IPS DF 6.9 (cell line): Measurements from ENCODE around the gene CLIC6.

ENCODE experiments used
- DNase-seq: peaks from one replicate; pipeline ENCODE4 v3.0.0-alpha.2; 2013; ENCODE audit warnings: low read depth, low spot score
- H3K27ac ChIP-seq: one replicate; pipeline ENCODE4 v1.5.1; 2013; ENCODE audit warnings: low read length, control low read depth
- H3K27me3 ChIP-seq: 2 replicates; pipeline ENCODE4 v1.6.1; 2013; ENCODE audit warnings: mild to moderate bottlenecking, low read length; ENCODE audit not compliant: control insufficient read depth, insufficient read depth
- H3K36me3 ChIP-seq: 2 replicates; pipeline ENCODE4 v1.6.1; 2013; ENCODE audit warnings: low read length; ENCODE audit not compliant: control insufficient read depth, insufficient read depth
- H3K4me1 ChIP-seq: 2 replicates; pipeline ENCODE4 v1.6.1; 2013; ENCODE audit warnings: low read length; ENCODE audit not compliant: control insufficient read depth, insufficient read depth
- H3K4me3 ChIP-seq: 2 replicates; pipeline ENCODE4 v1.5.1; 2013; ENCODE audit warnings: mild to moderate bottlenecking, low read length
- H3K9me3 ChIP-seq: 2 replicates; pipeline ENCODE4 v1.6.1; 2013; ENCODE audit warnings: low read length, inconsistent platforms; ENCODE audit not compliant: control insufficient read depth, insufficient read depth
- WGBS: extraction: QIAGEN DNeasy Blood & Tissue Kit; methylation state at CpG from one replicate; pipeline ENCODE4 v1.1.7; 2013; ENCODE audit warnings: mixed read lengths, missing lambda C conversion rate; ENCODE audit not compliant: insufficient read length, insufficient coverage; 5-methylcytosine and 5-hydroxymethylcytosine counted together

CLIC6 gene

DNA sequence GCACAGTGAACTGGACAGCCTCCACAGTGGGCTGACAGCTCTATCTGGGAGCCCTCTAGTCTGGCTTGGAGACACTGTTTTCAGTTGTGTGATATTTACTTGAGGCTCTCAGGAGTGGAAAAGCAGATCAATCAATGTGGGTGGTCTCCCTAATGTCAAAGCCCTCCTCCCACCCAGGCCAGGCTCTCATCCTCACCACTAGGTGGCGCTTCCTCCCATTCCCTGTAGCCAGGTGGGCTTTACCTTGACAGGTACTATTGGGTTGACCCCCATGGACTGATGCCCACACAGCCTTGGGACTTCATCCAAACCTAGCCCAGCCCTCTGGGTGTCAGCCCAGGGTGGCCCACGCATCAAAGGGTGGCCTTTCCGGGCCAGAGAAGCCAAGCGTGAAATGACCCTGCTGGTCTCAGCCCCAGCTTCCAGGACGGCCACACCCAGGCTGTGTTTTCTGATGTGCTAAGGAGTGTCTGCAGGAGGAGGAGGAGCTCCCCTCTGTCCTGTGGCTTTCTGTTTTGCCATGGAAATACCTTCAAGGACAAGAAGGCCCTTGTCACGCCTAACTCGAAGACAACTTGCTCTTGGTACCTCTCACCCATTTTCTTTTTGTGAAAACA lies 54.0 kb downstream of the CLIC6 start:
- Histone ChIP-seq H3K27me3 (no peaks in the 10 kb centered on the region), H3K9me3 (no peaks in the 10 kb centered on the region), H3K4me1 (no peaks in the 10 kb centered on the region), H3K27ac (no peak overlapping the region), H3K4me3 (no peak overlapping the region), H3K36me3 (no peaks in the 10 kb centered on the region)
- DNase-seq = no peak
- WGBS = no CpG with 5 or more reads among the region's 7 CpGs

DNA sequence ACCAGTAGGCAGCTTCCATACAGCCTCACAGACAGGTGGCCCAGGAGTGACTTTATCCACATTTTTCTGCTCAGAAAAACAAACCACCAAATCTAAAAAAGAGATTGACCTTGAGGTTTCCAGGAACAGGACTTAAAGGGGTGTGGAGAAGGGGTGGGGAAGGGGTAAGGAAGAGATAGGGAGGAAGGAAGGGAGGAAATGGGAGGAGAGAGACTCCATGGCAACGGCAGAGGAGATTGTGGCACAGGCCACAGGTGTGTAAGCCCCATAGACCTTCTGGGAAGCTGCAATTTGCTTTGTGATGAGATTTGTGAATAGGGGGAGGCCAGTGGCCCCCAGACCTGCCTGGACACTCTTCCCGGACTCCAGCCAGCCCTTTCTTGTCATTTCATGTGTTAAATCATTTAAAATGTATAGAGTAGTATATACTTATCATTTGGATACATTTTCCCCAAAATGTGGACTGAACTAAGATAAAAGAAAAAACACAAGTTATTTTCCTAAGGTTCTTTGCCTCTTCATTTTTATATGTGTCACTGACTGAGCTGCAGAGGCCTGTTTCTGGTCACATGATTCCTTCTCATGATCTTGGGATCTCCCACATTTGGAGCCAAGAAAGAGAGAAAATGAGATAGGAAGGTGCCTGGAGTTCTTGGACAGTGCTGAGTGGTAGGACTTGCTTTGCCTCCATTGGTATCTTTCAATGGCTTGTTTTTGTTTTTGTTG lies 55.5 kb downstream of the CLIC6 start:
- no peaks in the 10 kb centered on the region for H3K4me1 ChIP-seq
- WGBS = no CpG with 5 or more reads among the region's 2 CpGs
- no peaks in the 10 kb centered on the region for H3K36me3 ChIP-seq
- H3K27me3 ChIP-seq = no peaks in the 10 kb centered on the region
- no peaks in the 10 kb centered on the region for H3K9me3 ChIP-seq
- H3K4me3 ChIP-seq = no peak overlapping the region
- DNase-seq = no peak
- H3K27ac ChIP-seq = no peak overlapping the region

DNA sequence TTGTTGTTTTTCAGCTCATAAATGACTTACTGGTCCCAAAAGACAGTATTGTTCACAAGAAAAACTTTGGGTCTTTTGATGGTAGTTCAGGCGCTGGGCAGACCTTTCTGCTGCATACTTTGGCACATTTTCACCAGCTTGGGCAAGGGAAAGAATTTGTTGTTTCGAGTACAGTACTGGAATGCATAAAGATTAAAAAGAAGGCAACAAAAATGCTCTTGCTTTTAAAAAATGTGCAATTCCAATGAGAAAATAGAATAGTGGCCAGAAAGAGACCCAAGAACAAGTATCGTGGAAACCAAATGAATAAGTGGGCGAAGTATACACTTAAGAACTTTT lies 56.0 kb downstream of the CLIC6 start:
- Histone ChIP-seq H3K4me1 (no peaks in the 10 kb centered on the region), H3K27me3 (no peaks in the 10 kb centered on the region), H3K9me3 (no peaks in the 10 kb centered on the region), H3K27ac (no peak overlapping the region), H3K36me3 (no peaks in the 10 kb centered on the region), H3K4me3 (no peak overlapping the region)
- WGBS = no CpG with 5 or more reads among the region's 4 CpGs
- DNase-seq = no peak

DNA sequence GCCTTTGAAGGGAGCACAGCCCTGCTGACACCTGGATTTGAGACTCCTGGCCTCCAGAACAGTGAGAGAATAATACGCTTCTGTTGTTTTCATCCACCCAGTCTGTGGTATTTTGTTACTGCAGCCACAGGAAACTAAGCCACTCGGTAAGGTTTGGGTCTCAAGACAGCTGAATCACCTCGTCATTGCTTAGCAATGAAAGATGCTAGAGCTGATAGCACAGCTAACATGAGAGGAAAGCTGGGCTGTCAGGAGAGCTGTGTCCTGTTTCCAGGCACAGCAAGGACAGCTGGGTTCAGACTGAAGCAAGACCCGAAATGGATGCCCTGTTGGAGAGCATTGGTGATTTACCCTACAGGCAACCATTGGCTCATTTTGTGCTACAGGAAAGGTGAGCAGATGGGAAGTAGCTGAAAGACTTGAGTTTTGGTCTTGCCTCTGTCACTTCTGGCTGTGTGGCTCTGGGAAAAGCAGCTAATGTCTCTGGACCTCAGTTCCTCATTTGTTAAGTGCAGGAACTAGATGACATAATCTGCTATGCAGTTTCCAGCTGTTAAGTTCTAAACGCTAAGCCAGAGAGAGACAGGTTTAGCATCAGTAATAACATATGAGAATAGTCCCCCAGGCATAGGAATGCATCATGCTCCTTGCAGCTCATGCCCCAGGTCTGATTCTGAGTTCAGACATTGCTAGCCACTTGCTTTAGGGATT lies 58.0 kb downstream of the CLIC6 start:
- H3K4me3 ChIP-seq = no peak overlapping the region
- no peaks in the 10 kb centered on the region for H3K4me1 ChIP-seq
- whole genome bisulfite sequencing = no CpG with 5 or more reads among the region's 5 CpGs
- no peaks in the 10 kb centered on the region for H3K36me3 ChIP-seq
- DNase-seq = no peak
- no peaks in the 10 kb centered on the region for H3K9me3 ChIP-seq
- no peak overlapping the region for H3K27ac ChIP-seq
- H3K27me3 ChIP-seq = no peaks in the 10 kb centered on the region

DNA sequence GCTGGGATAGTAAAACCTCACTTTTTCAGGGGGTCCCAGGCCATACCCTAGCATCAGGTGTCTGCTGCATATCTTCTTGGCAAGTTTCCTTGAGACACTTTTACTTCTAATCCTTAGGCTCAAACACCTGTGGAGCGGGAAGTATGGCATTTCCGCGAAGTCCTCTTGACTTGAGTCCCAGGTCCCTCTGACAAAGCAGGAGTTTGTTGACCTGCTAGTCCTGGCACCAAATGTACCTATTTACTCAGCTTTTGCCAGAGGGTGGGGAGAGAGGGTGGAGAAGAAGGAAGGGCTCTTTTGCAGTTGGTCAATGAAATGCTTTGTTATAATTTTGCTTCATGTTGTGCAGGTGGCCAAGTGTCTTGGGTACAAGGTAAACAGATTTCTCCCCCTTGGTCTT lies 59.7 kb downstream of the CLIC6 start:
- no peak for DNase-seq
- Histone ChIP-seq H3K27ac (no peak overlapping the region), H3K4me3 (no peak overlapping the region), H3K27me3 (no peaks in the 10 kb centered on the region), H3K36me3 (no peaks in the 10 kb centered on the region), H3K4me1 (no peaks in the 10 kb centered on the region), H3K9me3 (no peaks in the 10 kb centered on the region)
- no CpG with 5 or more reads among the region's 3 CpGs for WGBS

DNA sequence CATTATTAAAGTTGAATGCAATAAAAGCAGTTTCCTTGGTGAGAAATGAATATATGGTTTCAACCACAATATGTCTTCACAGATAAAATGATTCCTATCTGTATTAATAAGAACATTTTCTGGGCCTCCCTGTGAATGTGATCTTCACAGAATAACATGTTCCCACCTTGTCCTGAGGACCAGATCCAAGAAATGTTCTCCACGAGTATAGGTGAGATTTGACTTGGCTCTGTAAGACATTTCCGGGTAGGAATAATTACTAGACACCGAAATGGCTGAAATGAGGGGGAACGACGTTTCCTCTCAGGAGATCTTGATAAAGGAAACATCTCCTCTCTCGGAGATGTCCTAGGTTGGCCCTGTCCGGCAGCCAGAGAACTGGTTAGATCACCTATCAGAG lies 61.4 kb downstream of the CLIC6 start:
- no peak for DNase-seq
- H3K27me3 ChIP-seq = no peaks in the 10 kb centered on the region
- H3K27ac ChIP-seq = no peak overlapping the region
- no peaks in the 10 kb centered on the region for H3K36me3 ChIP-seq
- no CpG with 5 or more reads among the region's 7 CpGs for WGBS
- H3K4me1 ChIP-seq = no peaks in the 10 kb centered on the region
- no peak overlapping the region for H3K4me3 ChIP-seq
- H3K9me3 ChIP-seq = no peaks in the 10 kb centered on the region

DNA sequence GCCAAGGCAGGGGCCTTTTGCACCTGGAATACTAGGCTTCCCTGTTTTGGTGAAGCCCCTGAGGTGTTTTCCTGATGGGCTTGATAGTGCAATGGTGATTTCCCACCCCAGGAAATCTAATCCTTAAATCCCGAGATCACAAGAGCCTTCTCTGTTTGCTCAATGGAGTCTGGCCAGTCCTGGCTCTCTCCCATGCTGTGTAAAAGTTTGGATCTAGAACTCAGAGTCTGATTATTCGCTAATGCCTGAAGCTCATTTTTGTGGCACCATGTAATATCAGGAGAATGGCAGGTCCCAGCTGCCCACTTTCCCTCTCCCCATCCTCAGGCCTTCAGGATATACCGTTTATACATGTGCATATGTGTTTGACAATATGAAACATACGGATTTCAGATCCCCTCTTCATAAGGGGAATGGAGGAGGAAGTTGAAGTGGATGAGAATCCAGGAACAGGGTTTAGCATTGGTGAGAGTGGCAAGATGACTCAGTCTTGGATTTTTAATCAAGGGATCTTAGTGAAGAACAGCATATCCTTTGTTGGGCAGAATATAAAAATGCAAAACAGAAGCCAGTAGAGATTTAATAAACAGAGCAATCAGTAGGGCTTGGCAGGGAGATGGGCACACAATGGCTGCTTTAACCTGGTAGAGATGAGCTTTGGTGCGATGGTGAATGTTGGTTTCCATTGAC lies 62.1 kb downstream of the CLIC6 start:
- Histone ChIP-seq H3K9me3 (no peaks in the 10 kb centered on the region), H3K4me1 (no peaks in the 10 kb centered on the region), H3K4me3 (no peak overlapping the region), H3K27me3 (no peaks in the 10 kb centered on the region), H3K36me3 (no peaks in the 10 kb centered on the region), H3K27ac (no peak overlapping the region)
- WGBS = no CpG with 5 or more reads among the region's 5 CpGs
- no peak for DNase-seq

DNA sequence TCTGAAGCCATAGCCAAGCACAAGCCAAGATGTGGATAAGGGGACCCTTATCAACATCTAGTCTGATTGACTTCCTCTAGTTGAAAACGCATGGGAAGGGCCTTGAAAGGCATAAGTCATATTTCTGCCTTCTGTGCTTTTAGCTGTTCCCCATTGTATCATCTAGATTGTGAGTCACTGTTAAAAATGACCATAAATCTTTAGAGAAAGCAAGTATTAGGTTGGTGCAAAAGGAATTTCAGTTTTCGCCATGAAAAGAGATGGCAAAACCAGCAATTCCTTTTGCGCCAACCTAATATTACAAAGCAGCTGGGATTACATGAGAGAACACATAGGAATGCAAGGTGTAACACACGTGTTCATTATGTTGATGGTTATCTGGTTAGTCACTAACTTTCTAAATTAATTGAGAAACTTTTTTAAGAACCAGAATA lies 63.6 kb downstream of the CLIC6 start:
- H3K4me1 ChIP-seq = no peaks in the 10 kb centered on the region
- no CpG with 5 or more reads among the region's 4 CpGs for WGBS
- no peak overlapping the region for H3K4me3 ChIP-seq
- H3K36me3 ChIP-seq = no peaks in the 10 kb centered on the region
- no peak overlapping the region for H3K27ac ChIP-seq
- no peak for DNase-seq
- H3K27me3 ChIP-seq = no peaks in the 10 kb centered on the region
- H3K9me3 ChIP-seq = no peaks in the 10 kb centered on the region

DNA sequence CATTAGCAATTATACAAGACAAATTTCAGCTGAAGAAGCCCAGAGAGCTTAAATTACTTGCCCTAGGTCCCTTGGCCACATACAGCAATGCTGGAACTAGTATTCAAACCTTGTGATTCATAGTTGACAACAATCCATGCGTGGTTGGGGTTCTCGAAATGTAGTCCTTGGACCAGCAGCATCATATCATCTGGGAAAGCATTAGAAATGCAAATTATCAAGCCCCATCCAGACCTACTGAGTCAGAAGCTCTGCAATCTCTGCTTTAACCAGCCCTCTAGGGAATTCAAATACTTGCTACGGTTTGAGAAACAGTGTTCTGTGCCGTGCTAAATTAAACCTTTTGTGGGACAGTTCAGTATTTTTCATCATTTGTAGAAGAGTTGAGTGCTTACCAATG lies 65.1 kb downstream of the CLIC6 start:
- no peak overlapping the region for H3K27ac ChIP-seq
- no peaks in the 10 kb centered on the region for H3K4me1 ChIP-seq
- no peaks in the 10 kb centered on the region for H3K27me3 ChIP-seq
- H3K36me3 ChIP-seq = no peaks in the 10 kb centered on the region
- no peak overlapping the region for H3K4me3 ChIP-seq
- H3K9me3 ChIP-seq = no peaks in the 10 kb centered on the region
- no peak for DNase-seq
- WGBS = no CpG with 5 or more reads among the region's 4 CpGs

DNA sequence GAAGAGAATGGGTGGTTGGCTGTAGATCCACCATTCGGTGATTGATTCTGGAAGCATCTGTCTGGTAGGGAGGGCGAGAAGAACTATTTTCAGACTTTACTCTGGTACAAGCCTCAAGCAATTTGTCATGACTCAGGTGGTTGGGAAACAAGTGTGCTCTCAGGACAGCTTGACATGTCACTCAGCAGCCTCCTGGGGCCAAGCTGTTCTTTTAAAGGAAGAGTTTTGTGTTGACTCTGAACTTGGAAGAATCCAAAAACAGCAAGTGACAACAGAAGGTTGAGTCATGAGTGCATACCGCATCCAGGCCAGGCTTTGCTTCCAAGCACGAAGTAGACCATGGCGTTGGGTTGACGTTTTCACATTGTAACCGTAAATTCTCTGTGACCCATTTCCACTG lies 65.9 kb downstream of the CLIC6 start:
- no peaks in the 10 kb centered on the region for H3K36me3 ChIP-seq
- no peak overlapping the region for H3K4me3 ChIP-seq
- no peaks in the 10 kb centered on the region for H3K9me3 ChIP-seq
- no peak overlapping the region for H3K27ac ChIP-seq
- DNase-seq = no peak
- no peaks in the 10 kb centered on the region for H3K27me3 ChIP-seq
- no CpG with 5 or more reads among the region's 7 CpGs for WGBS
- no peaks in the 10 kb centered on the region for H3K4me1 ChIP-seq
